WTC11 (cell line): Measurements from ENCODE around the gene ZNF213.

Experiments
- CTCF ChIP-seq: fragments of 200-600 bp; IDR thresholded peaks from 2 replicates; pipeline ENCODE4 v1.8.0; 2022; ENCODE audit warnings: antibody characterized with exemption
- IRF1 ChIP-seq: sonication (generic); formaldehyde crosslinking; IDR thresholded peaks from 2 replicates; pipeline ENCODE4 v1.8.0; 2023; ENCODE audit warnings: missing genetic modification reagents
- JUN ChIP-seq: sonication (generic); formaldehyde crosslinking; IDR thresholded peaks from 2 replicates; pipeline ENCODE4 v1.8.0; 2023; ENCODE audit warnings: mild to moderate bottlenecking, missing genetic modification reagents

- TF ChIP-seq CTCF = no peak
- no peak for TF ChIP-seq JUN (CRISPR knock-in tag)
- TF ChIP-seq IRF1 (CRISPR knock-in tag) = no peak
Measured at GRCh38 chr16:3170440-3171180, 35.8 kb downstream of the ZNF213 start.
